Lower leg skin (tissue), 4 donors: ENCODE data around the gene NCAPD3. TPM values are rescaled to one million over a fixed set of nuclear protein-coding genes. Genes with fewer than 3 reads are reported as not detected.
A peak's percentile ranks its signal among the peaks of the same experiment; 100 is the strongest.

Experiments used
- DNase-seq, 2 donors: peaks; one replicate each; pipeline ENCODE4 v3.0.0-alpha.2; 2019; ENCODE audit warnings: low spot score in 2 of 2
- H3K4me3 ChIP-seq: fragments of 200-600 bp; sonication (generic); 2 replicates; pipeline ENCODE4 v1.5.1; 2017; ENCODE audit warnings: mild to moderate bottlenecking, low read depth; ENCODE audit not compliant: poor library complexity, severe bottlenecking
- POLR2A ChIP-seq, 2 donors: fragments of 450-650 bp; IDR thresholded peaks; one replicate each; pipeline ENCODE4 v1.6.1; 2016 to 2017; ENCODE audit warnings: antibody characterized with exemption in 2 of 2, mild to moderate bottlenecking in 1 of 2, moderate library complexity in 1 of 2
- WGBS, 2 donors: methylation state at CpG; one replicate each; pipeline ENCODE4 v1.1.5; 2018; 5-methylcytosine and 5-hydroxymethylcytosine counted together
- intact Hi-C: fragments of 100-400 bp; cut with DNase I; formaldehyde crosslinking; loops from one replicate; pipeline ENCODE4 v1.15.0; 2023; ENCODE audit warnings: low total_unique reads
- total RNA-seq, 4 donors: library from RNA; depleted of rRNA; stranded (reverse); fragments of >200 nt; gene quantifications; one replicate each; pipeline ENCODE4 v1.1.0, GENCODE V29; 2016
- TF ChIP-seq, protein P1 (sequence below), 3 donors: fragments of 450-650 bp; IDR thresholded peaks; one replicate each; pipeline ENCODE4 v1.5.1; 2016; ENCODE audit warnings: antibody characterized with exemption in 3 of 3, mild to moderate bottlenecking in 3 of 3, moderate library complexity in 2 of 3

The NCAPD3 gene
- total RNA-seq, 4 donors from 2014 or later = 10.7 to 24.7 (median 20.3) TPM

DNA sequence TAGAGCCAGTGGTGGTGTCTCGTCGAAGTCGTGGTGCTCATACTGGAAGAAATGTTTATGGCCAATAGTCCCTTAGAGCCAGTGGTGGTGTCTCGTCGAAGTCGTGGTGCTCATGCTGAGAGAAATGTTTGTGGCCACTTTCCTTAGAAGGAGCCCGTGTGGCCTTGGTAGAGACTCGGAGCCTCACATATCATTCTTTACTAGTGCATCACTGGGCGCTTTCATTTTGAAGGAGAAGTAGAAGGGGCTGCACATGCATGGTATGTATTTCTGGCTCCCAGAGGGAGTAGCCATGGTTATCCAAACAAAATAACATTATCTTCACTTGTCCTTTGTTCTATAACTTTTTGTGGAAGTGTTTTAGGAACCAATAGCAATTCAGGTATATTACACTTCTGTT, 85.4 kb downstream of the NCAPD3 start:
- DNase-seq = no peak
- no peak for TF ChIP-seq POLR2A (IDR thresholded peaks at IDR 0.05)
- TF ChIP-seq, protein P1, sequence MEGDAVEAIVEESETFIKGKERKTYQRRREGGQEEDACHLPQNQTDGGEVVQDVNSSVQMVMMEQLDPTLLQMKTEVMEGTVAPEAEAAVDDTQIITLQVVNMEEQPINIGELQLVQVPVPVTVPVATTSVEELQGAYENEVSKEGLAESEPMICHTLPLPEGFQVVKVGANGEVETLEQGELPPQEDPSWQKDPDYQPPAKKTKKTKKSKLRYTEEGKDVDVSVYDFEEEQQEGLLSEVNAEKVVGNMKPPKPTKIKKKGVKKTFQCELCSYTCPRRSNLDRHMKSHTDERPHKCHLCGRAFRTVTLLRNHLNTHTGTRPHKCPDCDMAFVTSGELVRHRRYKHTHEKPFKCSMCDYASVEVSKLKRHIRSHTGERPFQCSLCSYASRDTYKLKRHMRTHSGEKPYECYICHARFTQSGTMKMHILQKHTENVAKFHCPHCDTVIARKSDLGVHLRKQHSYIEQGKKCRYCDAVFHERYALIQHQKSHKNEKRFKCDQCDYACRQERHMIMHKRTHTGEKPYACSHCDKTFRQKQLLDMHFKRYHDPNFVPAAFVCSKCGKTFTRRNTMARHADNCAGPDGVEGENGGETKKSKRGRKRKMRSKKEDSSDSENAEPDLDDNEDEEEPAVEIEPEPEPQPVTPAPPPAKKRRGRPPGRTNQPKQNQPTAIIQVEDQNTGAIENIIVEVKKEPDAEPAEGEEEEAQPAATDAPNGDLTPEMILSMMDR (IDR thresholded peaks at IDR 0.05) = no peak
- WGBS, 2 donors = 87 to 89% methylated on average over 9 of the region's 9 CpGs
- H3K4me3 ChIP-seq = no peak overlapping the region
- intact Hi-C loops = no loop called here

DNA sequence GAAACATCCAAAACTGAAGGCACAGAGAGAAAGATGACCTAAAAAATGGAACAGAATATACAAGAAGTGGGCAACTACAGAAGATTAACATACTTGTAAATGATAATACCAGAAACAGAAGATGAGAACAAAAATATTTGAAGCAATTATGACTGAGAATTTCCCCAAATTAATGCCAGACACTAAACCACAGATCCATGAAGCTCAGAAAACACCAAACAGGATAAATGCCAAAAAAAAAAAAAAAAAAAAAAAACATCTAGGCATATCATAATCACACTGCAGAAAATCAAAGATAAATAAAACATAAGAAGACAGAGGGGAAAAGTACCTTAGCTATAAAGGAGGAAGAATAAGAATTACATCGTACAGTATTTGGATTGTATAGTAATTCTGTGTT, 89.6 kb downstream of the NCAPD3 start:
- 97 to 100% methylated on average over 1 of the region's 1 CpG for whole genome bisulfite sequencing, 2 donors
- no peak overlapping the region for H3K4me3 ChIP-seq
- no peak for DNase-seq
- TF ChIP-seq, protein P1 (IDR thresholded peaks at IDR 0.05) = no peak
- no peak for TF ChIP-seq POLR2A (IDR thresholded peaks at IDR 0.05)
- intact Hi-C loops = no loop called here

DNA sequence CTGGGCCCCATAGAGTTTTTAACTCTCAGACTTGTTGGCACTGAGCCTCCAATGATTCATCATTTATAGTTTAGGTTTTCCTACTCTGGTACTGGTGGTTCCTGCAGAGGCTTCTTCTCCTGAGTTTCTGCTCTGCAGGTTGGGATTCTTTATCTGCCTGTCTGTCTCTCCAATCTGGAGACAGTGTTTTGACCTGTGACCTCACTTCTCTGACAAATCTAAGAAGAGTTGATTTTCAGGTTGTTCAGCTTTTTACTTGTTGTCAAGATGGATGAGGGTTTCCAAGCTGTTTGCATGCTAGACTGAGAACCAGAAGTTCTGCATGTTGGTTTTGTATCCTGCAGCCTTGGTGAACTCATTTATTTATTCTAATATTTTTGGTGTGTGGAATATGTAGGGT, 91.0 kb downstream of the NCAPD3 start:
- intact Hi-C loops = no loop called here
- TF ChIP-seq POLR2A (IDR thresholded peaks at IDR 0.05) = no peak
- DNase-seq = no peak
- H3K4me3 ChIP-seq = no peak overlapping the region

DNA sequence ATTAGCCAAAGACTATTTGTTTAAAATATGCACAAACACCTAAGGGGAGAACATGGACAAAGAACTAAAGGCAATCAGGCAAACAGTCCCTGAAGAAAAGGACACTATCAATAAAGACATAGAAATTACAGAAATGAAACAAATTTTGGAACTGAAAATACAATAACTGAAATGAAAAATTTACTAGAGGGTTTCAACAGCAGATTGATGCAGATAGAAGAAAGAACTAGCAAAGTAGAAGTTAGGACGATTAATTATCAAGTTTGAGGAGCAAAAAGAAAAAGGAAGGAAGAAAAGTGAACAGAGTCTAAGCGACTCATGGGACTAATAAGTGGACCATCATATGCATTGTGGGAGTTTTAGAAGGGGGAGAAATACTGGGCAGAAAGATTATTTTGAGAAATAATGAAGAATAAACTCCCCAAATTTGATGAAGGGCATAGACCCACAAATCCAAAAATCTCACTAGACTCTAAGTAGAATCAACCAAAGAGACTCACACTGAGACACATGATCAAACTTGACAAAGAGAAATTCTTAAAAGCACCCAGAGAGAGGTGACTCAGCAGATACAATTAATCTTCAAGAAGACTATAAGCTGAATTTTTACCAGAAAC, 92.0 kb downstream of the NCAPD3 start:
- intact Hi-C loops = no loop called here
- TF ChIP-seq, protein P1 (IDR thresholded peaks at IDR 0.05) = no peak
- TF ChIP-seq POLR2A (IDR thresholded peaks at IDR 0.05) = no peak
- DNase-seq = no peak
- 91 to 93% methylated on average over 2 of the region's 2 CpGs for WGBS, 2 donors
- H3K4me3 ChIP-seq = no peak overlapping the region

DNA sequence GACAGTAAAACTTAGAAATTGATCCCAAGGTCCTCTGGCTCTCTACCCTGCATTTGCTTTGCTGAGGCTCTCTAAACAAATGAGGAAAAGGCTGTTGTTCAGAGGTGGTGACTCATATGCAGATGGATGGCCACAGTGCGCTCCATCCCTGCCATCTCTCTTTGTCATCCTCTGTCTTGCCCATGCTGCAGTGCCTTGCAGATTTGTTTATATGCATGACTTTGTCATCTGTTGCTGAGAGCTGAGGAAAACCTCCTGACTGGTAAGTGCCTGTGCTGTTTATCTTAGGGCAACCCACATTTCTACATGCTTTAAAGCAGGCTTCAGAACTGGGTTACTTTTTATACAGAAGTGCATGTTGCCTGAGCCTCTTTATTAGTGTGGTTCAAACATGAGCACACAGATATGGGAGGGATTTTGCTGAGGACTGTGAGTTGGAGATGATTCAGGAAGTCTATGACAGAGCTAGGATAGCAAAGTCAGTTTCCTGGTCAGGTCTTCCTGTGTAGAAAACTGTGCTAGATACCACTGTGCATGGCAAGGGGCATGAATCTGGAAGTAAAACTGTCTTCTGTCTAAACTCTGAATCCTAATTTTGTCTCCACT, 97.4 kb downstream of the NCAPD3 start:
- peak in 1 of 2 donors; percentile 42 for DNase-seq

DNA sequence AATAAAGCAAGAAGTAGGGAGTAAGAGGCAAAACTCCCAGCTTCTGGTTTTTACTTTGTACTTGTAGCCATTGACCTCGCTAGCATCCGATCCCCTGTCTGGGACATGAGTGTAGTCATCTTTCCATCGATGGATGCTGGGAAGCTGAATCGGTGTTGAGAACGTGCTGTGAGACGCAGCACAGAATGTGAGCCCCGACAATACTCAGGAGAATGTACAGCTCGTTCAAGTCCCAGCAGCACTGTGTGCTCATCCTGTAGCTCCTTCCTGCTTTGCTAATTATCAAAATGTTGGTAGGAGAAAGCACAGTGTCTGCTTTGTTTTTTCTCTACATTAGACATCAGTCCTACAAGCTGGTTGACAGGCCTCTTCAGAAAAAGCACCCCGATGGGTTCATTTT, 98.3 kb downstream of the NCAPD3 start:
- 72 to 75% methylated on average over 9 of the region's 9 CpGs for WGBS, 2 donors
- TF ChIP-seq, protein P1 (IDR thresholded peaks at IDR 0.05) = no peak
- no peak for TF ChIP-seq POLR2A (IDR thresholded peaks at IDR 0.05)
- intact Hi-C loops = no loop called here
- no peak overlapping the region for H3K4me3 ChIP-seq
- DNase-seq = no peak

More for the DNA sequence above, 97.4 kb downstream of the NCAPD3 start:
- TF ChIP-seq, protein P1 (IDR thresholded peaks at IDR 0.05) = no peak
- TF ChIP-seq POLR2A (IDR thresholded peaks at IDR 0.05) = no peak
- H3K4me3 ChIP-seq = no peak overlapping the region
- WGBS, 2 donors = 35 to 58% methylated on average over 1 of the region's 1 CpG
- intact Hi-C loops = no loop called here
